ENCODE measurements around the gene NRXN2. TPM values are rescaled to one million over a fixed set of nuclear protein-coding genes. Genes with fewer than 3 reads are reported as not detected.
"Not testable (repeated sequence)": the region's sequence is repeated elsewhere in the genome, so short reads cannot be mapped to it uniquely, and the experiment has no call there.

The NRXN2 gene
- total RNA-seq, 1 donor from 2014 or later, result 16.3 TPM

GRCh38 chr11:64705501-64705900 is 17.5 kb downstream of the NRXN2 start:
- DNase-seq (ENCODE audit: low read depth), result no peak

GRCh38 chr11:64703048-64703447 is 19.9 kb downstream of the NRXN2 start:
- DNase-seq (ENCODE audit: low read depth), result no peak

- not testable (repeated sequence) for DNase-seq (ENCODE audit: low read depth)
Measured at GRCh38 chr11:64701956-64702355, 21.0 kb downstream of the NRXN2 start.

GRCh38 chr11:64698427-64698826 is 24.6 kb downstream of the NRXN2 start:
- DNase-seq (ENCODE audit: low read depth), result no peak

- DNase-seq (ENCODE audit: low read depth), result no peak
Measured at GRCh38 chr11:64697663-64698375, 25.2 kb downstream of the NRXN2 start.

GRCh38 chr11:64696045-64696444 is 27.0 kb downstream of the NRXN2 start:
- DNase-seq (ENCODE audit: low read depth), result no peak

DNA sequence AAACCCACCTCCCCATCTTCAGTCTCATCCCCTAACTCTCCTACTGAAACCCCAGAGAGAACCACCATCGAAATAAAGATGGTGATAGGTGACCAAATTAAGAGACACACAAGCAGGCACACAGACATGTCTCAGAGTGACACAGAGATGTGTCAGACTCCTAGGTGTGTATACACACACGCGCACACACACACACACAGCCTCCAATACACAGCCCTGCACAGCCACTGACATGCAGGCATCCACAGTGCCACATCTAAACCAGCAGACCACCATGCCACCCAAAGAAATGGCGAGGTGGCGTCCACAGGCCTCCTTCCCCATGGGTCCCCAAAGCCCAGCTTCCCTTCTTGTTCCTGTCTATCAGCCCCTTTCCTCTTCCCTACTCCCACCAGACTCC is 27.4 kb downstream of the NRXN2 start:
- no peak for DNase-seq (ENCODE audit: low read depth)

- DNase-seq (ENCODE audit: low read depth), result peak; percentile 28
Measured at GRCh38 chr11:64694821-64695365, 28.1 kb downstream of the NRXN2 start.

DNA sequence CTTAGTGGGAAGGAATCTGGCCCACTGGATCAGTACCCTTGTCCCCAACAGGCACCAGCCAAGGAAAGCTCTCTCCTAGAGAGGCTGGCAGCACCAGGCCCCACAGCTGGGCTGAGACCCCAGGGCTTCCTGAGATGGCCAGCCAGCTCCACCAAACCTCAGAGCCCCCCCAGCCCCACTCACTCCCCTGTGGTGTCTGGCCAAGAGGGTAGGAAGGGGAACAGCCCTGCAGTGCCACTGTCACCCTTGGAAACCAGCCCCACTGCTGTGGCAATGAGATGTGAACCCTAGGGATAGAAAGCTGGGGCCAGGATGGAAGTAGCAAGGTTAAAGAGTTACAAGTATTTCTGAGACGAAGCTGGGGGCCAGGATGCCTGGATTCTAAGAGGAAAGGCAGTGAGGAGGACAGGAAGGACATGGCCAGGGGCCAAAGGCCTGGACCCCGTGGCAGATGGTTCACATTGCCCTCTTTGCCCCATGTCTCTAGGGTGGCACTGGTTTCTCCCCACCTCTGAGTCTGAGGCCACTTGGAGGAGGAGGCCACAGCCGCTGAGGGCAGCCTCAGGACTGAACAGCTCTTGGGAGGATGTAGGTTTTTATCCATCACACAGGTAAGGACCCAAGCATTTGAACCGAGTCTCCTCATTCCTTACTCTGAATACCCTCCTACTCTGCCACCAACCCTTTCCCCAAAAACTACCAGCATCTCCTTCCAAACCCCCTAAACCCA is 28.8 kb downstream of the NRXN2 start:
- no peak for DNase-seq (ENCODE audit: low read depth)

DNA sequence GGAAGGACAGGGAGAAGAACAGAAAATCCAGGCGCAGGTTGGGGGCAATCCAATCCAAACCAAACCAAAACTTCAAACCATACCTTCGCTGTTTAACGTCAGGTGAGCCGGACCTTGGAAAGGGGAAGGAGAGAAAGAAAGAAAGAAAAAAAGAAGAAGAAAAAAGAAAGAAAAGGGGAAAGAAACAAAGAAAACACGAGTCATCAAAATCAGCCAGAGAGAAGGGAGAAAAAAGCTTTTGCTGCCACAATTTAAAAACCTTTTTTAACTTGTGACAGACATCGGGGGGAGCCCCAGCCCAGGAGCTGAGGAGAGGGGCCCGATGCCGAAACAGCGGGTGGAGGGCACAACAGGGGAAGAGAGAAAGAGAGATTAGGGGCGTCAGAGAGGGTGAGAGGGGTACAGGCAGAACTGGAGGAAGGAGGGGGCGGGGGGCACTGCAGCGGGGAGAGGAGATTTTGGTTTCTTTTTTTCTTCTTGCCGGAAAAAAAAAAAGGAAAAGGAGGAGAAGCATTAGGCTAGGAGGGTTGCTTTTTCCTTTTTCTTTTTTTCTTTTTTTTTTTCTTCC is 30.1 kb downstream of the NRXN2 start:
- no peak for DNase-seq (ENCODE audit: low read depth)

DNA sequence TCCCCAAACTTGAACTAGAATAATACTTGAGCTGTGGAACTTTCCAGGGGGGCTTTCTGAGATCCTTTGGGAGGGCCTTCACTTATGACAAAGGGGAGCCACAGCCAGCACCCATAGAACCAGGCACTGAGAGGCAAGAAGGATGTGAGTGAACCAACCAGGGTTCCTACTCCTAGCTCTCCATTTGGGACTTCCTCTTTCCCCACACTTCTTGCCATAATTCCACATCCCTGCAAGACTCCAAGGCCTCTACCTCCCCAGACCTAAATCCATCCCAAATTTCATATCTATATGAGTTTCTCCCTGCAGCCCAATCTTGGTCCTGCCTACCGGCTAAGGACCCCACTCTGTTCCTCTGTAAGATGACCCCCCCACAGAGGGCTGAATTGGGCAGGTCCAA is 31.5 kb downstream of the NRXN2 start:
- DNase-seq (ENCODE audit: low read depth), result no peak

DNA sequence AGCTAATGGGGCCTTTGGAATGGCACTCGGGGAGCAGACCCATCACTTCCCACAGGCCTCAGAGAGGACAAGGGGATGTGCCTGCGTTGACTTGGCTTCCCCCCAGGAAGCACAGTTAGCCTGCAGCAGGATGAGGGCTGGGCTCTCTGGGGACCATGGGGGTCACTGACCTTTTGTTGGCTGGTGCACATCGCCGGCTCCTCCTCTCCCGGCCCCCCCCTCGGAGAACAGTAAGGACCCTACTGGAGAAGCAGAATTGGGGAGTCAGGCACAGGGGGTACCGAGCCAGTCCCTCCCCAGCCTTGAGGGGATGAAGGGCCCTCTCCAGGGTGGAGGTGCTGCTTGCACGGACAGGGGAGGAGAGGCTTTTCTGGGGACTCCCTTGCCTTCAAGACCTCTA is 32.8 kb downstream of the NRXN2 start:
- DNase-seq (ENCODE audit: low read depth), result no peak

- peak; percentile 95 for DNase-seq (ENCODE audit: low read depth)
Measured at GRCh38 chr11:64688534-64688982, 34.4 kb downstream of the NRXN2 start.

- no peak for DNase-seq (ENCODE audit: low read depth)
Measured at GRCh38 chr11:64687643-64688533, 35.1 kb downstream of the NRXN2 start.

GRCh38 chr11:64687204-64687603 is 35.8 kb downstream of the NRXN2 start:
- peak; percentile 84 for DNase-seq (ENCODE audit: low read depth)

- DNase-seq (ENCODE audit: low read depth), result no peak
Measured at GRCh38 chr11:64686466-64687170, 36.4 kb downstream of the NRXN2 start.

- DNase-seq (ENCODE audit: low read depth), result no peak
Measured at GRCh38 chr11:64685536-64685935, 37.5 kb downstream of the NRXN2 start.

DNA sequence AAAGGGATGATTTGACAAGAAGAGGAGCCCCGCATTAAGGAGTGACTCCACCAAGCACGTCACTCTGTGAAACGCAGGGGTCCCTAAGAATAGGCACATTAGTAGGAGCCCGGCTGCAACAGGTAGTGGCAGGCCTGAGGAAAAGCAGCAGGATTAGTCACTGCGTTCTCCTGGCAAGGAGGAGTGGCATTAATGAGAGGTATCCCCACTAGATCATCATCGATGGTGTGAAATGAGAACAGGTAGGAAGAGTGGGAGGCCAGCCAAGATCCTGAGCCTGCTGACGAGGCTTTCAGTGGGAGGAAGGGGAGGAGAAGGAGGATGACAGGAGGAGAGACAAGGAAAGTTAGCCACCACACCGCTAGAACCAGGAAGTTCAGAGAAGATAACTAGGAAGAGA is 38.6 kb downstream of the NRXN2 start:
- no peak for DNase-seq (ENCODE audit: low read depth)

- no peak for DNase-seq (ENCODE audit: low read depth)
Measured at GRCh38 chr11:64681171-64681570, 41.8 kb downstream of the NRXN2 start.

GRCh38 chr11:64679846-64680245 is 43.2 kb downstream of the NRXN2 start:
- DNase-seq (ENCODE audit: low read depth), result no peak

Measured in myocyte (in vitro differentiated cells).